Epithelial cell of esophagus (primary cell): ENCODE data around the gene UBE2J2.

Experiments used
- DNase-seq: peaks from one replicate; pipeline ENCODE4 v3.0.0; 2010; ENCODE audit warnings: low read depth
- H3K4me3 ChIP-seq: 2 replicates; pipeline ENCODE4 v1.5.1; 2011; ENCODE audit warnings: mild to moderate bottlenecking, low read length, control low read depth
- CTCF ChIP-seq: IDR thresholded peaks from 2 replicates; pipeline ENCODE4 v1.5.1; 2011; ENCODE audit warnings: low read depth, mild to moderate bottlenecking, low read length, control low read depth, inconsistent platforms; ENCODE audit not compliant: insufficient read depth; ENCODE audit errors: missing control alignments

The UBE2J2 gene

GRCh38 chr1:1304331-1305299 is 31.0 kb upstream of the UBE2J2 start:
- peak; percentile 81 for DNase-seq
- H3K4me3 ChIP-seq: peak overlapping the region; percentile 78
- TF ChIP-seq CTCF: no peak

GRCh38 chr1:1303736-1304135 is 30.1 kb upstream of the UBE2J2 start:
- H3K4me3 ChIP-seq: no peak overlapping the region
- TF ChIP-seq CTCF: no peak
- DNase-seq: no peak

- TF ChIP-seq CTCF: no peak
- peak; percentile 70 for DNase-seq
- no peak overlapping the region for H3K4me3 ChIP-seq
Observed at GRCh38 chr1:1302951-1303509, 29.4 kb upstream of the UBE2J2 start.

GRCh38 chr1:1302006-1302430 is 28.4 kb upstream of the UBE2J2 start:
- no peak for DNase-seq
- H3K4me3 ChIP-seq: no peak overlapping the region
- TF ChIP-seq CTCF: peak; percentile 30

- DNase-seq: no peak
- no peak overlapping the region for H3K4me3 ChIP-seq
- no peak for TF ChIP-seq CTCF
Observed at GRCh38 chr1:1300352-1300739, 26.7 kb upstream of the UBE2J2 start.

GRCh38 chr1:1299686-1300351 is 26.2 kb upstream of the UBE2J2 start:
- no peak overlapping the region for H3K4me3 ChIP-seq
- DNase-seq: peak; percentile 35
- TF ChIP-seq CTCF: peak; percentile 45
